Measurements from ENCODE around the gene DRAXIN.

DNA sequence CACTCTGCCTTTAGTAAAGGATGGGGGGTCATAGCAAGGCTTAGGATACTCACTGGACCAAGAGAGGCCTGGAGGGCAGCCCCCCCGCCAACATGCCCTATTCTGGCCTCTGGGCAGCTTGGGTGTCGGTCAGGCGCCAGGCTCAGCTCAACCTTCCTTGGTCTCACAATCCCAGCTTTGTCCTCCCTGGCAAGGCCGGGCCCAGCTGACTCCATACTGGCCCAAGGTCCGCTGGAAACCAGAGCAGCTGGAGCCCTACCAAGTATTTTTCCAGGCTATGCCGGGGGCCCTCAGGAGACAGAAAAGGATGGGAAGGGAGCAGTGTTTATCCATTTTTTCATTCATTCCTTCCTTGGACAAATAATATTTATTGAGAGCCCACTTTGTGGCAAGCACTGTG lies 43.5 kb upstream of the DRAXIN start:
- TF ChIP-seq, protein P1, sequence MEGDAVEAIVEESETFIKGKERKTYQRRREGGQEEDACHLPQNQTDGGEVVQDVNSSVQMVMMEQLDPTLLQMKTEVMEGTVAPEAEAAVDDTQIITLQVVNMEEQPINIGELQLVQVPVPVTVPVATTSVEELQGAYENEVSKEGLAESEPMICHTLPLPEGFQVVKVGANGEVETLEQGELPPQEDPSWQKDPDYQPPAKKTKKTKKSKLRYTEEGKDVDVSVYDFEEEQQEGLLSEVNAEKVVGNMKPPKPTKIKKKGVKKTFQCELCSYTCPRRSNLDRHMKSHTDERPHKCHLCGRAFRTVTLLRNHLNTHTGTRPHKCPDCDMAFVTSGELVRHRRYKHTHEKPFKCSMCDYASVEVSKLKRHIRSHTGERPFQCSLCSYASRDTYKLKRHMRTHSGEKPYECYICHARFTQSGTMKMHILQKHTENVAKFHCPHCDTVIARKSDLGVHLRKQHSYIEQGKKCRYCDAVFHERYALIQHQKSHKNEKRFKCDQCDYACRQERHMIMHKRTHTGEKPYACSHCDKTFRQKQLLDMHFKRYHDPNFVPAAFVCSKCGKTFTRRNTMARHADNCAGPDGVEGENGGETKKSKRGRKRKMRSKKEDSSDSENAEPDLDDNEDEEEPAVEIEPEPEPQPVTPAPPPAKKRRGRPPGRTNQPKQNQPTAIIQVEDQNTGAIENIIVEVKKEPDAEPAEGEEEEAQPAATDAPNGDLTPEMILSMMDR (IDR thresholded peaks at IDR 0.05; ENCODE audit: borderline replicate concordance, extremely low read depth, low read length, poor library complexity, severe bottlenecking): no peak
- no peak for TF ChIP-seq EZH2 (IDR thresholded peaks at IDR 0.05; ENCODE audit: borderline replicate concordance, low read depth, low read length, severe bottlenecking)
